DMS53 (cell line): Measurements from ENCODE around the gene CDT1.
"Not testable (repeated sequence)": the region's sequence is repeated elsewhere in the genome, so short reads cannot be mapped to it uniquely, and the experiment has no call there.

Experiments used
- DNase-seq: peaks from one replicate; lab custom pipeline; 2025; lab: John Stamatoyannopoulos, UW

The CDT1 gene

GRCh38 chr16:88782454-88783390 is 20.9 kb upstream of the CDT1 start:
- no peak for DNase-seq

- no peak for DNase-seq
Observed at GRCh38 chr16:88783391-88784073, 20.1 kb upstream of the CDT1 start.

- DNase-seq, result peak; percentile 64
Observed at GRCh38 chr16:88784074-88784855, 19.3 kb upstream of the CDT1 start.

GRCh38 chr16:88784856-88785105 is 18.8 kb upstream of the CDT1 start:
- no peak for DNase-seq

GRCh38 chr16:88785106-88785924 is 18.3 kb upstream of the CDT1 start, which contains the start of gene PIEZO1:
Gene PIEZO1, minus strand, starts transcription at chr16:88785220. Its CDS starts 256 bp downstream, at chr16:88784964.
- DNase-seq, result peak; percentile 73

GRCh38 chr16:88787579-88788314 is 15.8 kb upstream of the CDT1 start:
- DNase-seq, result no peak

GRCh38 chr16:88788749-88789148 is 14.8 kb upstream of the CDT1 start:
- not testable (repeated sequence) for DNase-seq

GRCh38 chr16:88789594-88789993 is 14.0 kb upstream of the CDT1 start:
- no peak for DNase-seq

- DNase-seq, result peak; percentile 73
Observed at GRCh38 chr16:88790312-88791211, 13.0 kb upstream of the CDT1 start.

- no peak for DNase-seq
Observed at GRCh38 chr16:88792078-88792550, 11.5 kb upstream of the CDT1 start.

GRCh38 chr16:88792668-88793250 is 10.8 kb upstream of the CDT1 start:
- no peak for DNase-seq

GRCh38 chr16:88793251-88793954 is 10.2 kb upstream of the CDT1 start:
- DNase-seq, result no peak

- no peak for DNase-seq
Observed at GRCh38 chr16:88796278-88796677, 7.3 kb upstream of the CDT1 start.

GRCh38 chr16:88798073-88798472 is 5.5 kb upstream of the CDT1 start:
- DNase-seq, result no peak

- peak; percentile 42 for DNase-seq
Observed at GRCh38 chr16:88798772-88799455, 4.7 kb upstream of the CDT1 start.

- DNase-seq, result no peak
Observed at GRCh38 chr16:88799569-88800276, 3.9 kb upstream of the CDT1 start.

- DNase-seq, result no peak
Observed at GRCh38 chr16:88800277-88800592, 3.4 kb upstream of the CDT1 start.

- DNase-seq, result peak; percentile 45
Observed at GRCh38 chr16:88804173-88804551, 573 bp downstream of the CDT1 start.
